ENCODE measurements around the gene MPLKIP. TPM values are rescaled to one million over a fixed set of nuclear protein-coding genes. Genes with fewer than 3 reads are reported as not detected.

The MPLKIP gene
- total RNA-seq, 1 experiment from 2014 or later: 90.1 TPM

Other genes starting within 250 kb of the MPLKIP start
- 50.1 and 51.7 TPM in 2 replicates for gene CDK13, start 184.4 kb downstream of the MPLKIP start, total RNA-seq (2014; rRNA removed; shearing (Covaris generic))
- 2.1 and 5.0 TPM in 2 replicates for gene SUGCT, start 383 bp upstream of the MPLKIP start, total RNA-seq (2014; rRNA removed; shearing (Covaris generic))

Data from H4 (cell line).